GM23338 (cell line): ENCODE data around the gene KANK4.

Experiments used
- CREB1 ChIP-seq: fragments of 250-450 bp; sonication (Bioruptor Pico); IDR thresholded peaks from 2 replicates; pipeline ENCODE4 v1.5.0; 2020; ENCODE audit warnings: low read depth, mild to moderate bottlenecking, moderate library complexity
- CTCF ChIP-seq, 2 experiments: fragments of 200-600 bp in 1 of 2; sonication (generic) in 1 of 2; conservative IDR thresholded peaks; 2 replicates each; pipeline versions ENCODE4 v1.5.1 to v1.6.1; 2016 to 2017; ENCODE audit warnings: antibody characterized with exemption in 2 of 2, low read depth in 2 of 2, mild to moderate bottlenecking in 2 of 2, moderate library complexity in 1 of 2
- EZH2 ChIP-seq: fragments of 200-600 bp; sonication (generic); IDR thresholded peaks from one replicate; pipeline ENCODE4 v1.8.0; 2017; ENCODE audit warnings: antibody characterized with exemption, mild to moderate bottlenecking, low read depth; ENCODE audit not compliant: unreplicated experiment
- EZH2phosphoT487 ChIP-seq: fragments of 200-600 bp; sonication (generic); IDR thresholded peaks from one replicate; pipeline ENCODE4 v1.8.1; 2018; ENCODE audit warnings: antibody characterized with exemption; ENCODE audit not compliant: unreplicated experiment
- JUNB ChIP-seq: IDR thresholded peaks from one replicate; pipeline ENCODE4 v1.6.1; 2016; ENCODE audit warnings: antibody characterized with exemption; ENCODE audit not compliant: unreplicated experiment
- POLR2AphosphoS5 ChIP-seq: IDR thresholded peaks from 2 replicates; pipeline ENCODE4 v1.6.1; 2016; ENCODE audit warnings: antibody characterized with exemption, low read depth
- REST ChIP-seq: IDR thresholded peaks from one replicate; pipeline ENCODE4 v1.6.1; 2018; ENCODE audit warnings: antibody characterized with exemption; ENCODE audit not compliant: unreplicated experiment

DNA sequence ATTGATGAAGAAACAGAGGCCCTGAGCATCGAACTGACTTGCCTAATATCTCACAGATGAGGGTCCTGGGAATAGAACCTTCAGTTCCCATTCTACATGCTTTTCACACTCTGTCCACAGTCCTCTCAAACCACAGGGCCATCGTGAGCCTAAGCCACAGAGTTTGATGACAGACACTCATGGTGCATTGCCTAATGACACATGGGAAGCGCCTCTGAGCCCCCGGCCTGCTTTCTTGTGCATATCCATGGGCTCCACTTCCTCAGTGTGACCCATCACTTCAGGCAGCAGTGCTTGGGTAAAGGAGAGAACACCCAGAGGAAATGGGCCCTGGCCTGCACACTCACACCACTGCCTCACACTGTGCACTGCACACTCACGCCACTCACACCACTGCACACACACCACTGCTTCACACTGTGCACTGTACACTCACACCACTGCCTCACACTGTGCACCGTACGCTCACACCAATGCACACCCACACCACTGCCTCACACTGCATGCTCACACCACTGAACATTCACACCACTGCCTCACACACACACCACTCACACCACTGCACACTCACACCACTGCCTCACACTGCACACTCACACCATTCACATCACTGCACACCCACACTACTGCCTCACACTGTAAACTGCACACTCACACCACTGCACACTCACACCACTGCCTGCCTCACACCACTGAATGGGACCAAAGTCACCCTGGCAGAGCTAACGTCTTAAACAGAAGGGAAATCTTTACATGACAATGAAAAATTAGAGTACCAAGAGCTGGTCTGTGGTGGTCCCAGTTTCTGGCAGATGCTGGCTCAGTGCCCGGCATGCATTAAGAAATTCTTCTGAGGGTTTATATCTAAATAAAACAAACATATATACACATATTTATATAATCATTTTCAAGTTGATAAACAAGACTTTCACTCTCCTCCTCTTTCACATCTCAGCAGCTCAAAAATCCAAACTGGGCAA lies 53.0 kb downstream of the KANK4 start:
- no peak for TF ChIP-seq CTCF (conservative IDR thresholded peaks at IDR 0.05; ENCODE audit: low read depth in 2 of 2)
- TF ChIP-seq EZH2: no peak
- no peak for TF ChIP-seq CREB1 (CRISPR knock-in tag)
- TF ChIP-seq REST: no peak
- no peak for TF ChIP-seq POLR2AphosphoS5
- no peak for TF ChIP-seq EZH2phosphoT487
- TF ChIP-seq JUNB: no peak
